CD1c-positive myeloid dendritic cell (primary cell): ENCODE data around the gene SLC26A5.
"Not testable (repeated sequence)": the region's sequence is repeated elsewhere in the genome, so short reads cannot be mapped to it uniquely, and the experiment has no call there.

Experiments
- DNase-seq: peaks from one replicate; pipeline ENCODE4 v3.0.0-alpha.2; 2016; ENCODE audit errors: extremely low spot score

SLC26A5 gene

DNA sequence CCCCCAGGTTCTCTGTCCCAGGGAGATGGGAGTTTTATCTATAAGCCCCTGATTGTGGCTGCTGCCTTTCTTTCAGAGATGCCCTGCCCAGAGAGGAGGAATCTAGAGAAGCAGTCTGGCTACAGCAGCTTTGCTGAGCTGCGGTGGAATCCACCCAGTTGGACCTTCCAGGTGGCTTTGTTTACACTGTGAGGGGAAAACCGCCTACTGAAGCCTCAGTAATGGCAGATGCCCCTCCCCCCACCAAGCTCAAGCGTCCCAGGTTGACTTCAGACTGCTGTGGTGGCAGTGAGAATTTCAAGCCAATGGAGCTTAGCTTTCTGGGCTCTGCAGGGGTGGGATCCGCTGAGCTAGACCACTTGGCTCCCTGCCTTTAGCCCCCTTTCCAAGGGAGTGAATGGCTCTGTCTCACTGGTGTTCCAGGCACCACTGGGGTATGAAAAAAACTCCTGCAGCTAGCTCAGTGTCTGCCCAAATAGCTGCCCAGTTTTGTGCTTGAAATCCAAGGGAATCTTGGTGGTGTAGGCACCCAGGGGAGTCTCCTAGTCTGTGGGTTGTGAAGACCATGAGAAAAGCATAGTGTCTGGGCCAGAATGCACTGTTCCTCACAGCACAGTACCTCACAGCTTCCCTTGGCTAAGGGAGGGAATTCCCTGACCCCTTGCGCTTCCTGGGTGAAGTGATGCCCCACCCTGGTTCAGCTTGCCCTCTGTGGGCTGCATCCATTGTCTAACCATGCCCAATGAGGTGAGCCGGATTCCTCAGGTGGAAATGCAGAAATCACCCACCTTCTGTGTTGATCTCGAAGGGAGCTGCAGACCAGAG, 40.0 kb downstream of the SLC26A5 start:
- not testable (repeated sequence) for DNase-seq

- not testable (repeated sequence) for DNase-seq
Measured at GRCh38 chr7:103399687-103400086, 46.3 kb downstream of the SLC26A5 start.

DNA sequence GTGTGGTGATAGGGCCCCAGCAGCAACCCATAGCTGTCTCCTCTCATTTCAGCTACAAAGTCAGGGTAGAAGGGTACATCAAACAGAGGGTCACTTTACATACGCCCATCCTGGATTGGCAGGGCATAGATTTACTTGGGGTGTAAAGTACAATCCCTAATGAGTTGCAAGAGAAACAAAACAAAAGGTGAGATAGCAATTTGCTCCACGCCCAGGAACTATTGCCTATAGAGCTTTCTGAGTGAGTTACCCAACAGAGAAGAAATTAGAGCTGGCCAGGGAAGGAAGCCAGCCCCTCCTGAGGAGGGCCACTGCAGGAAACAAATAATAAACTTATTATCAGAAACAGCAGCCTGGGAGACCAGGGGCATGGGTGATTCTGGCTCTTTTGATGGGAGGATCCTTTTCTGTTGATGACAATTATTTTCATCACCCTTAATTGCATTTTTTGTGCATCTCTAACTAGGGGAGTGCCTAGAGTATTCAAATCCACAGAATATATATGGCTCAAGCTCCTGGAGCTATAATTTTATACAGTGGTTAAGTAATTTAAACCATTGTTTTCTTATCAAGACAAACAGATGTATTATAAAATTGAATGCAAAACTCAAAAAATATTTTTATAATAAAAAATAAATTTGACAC, 47.4 kb downstream of the SLC26A5 start:
- no peak for DNase-seq

- DNase-seq: no peak
Measured at GRCh38 chr7:103396471-103396870, 49.5 kb downstream of the SLC26A5 start.

DNA sequence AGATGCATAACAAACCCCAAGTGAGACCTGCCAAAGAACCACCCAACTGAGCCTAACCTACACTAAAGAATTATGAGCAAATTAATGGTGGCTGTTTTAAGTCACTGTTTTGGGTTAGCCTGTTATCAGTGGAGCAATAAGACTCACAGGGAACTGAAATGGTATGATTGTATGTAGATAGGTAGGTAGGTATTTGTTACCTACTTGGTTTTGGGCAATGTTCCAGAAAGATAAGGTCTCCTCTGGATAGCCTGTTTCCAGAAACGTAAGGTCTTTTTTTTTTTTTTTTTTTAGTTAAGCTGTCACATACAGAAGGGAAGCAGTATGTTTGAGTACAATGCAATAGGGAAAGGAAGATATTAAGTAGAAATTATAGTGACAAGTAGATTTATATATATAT, 50.9 kb downstream of the SLC26A5 start:
- DNase-seq: no peak

- no peak for DNase-seq
Measured at GRCh38 chr7:103394566-103394965, 51.4 kb downstream of the SLC26A5 start.

DNA sequence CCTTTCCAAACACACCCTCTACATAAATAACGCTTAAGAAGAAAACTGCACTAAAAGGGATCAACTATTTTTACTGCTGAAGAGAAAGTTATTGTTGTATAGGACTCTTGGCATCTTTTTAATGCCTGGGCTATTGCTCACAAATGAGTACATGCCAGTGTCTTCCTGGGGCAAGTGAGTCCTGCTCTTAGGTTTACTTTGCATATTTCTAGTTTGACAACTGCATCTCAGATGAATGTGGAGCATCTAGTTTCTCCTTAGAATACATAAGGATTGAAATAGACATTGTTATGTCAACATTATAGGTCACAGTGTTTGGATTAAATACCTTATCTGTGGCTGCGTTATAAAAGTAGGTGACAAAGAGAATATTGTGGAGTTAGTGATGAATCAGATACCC, 54.0 kb downstream of the SLC26A5 start:
- DNase-seq: no peak

GRCh38 chr7:103391150-103391549, 54.9 kb downstream of the SLC26A5 start:
- DNase-seq: no peak

- DNase-seq: no peak
Measured at GRCh38 chr7:103389263-103389662, 56.7 kb downstream of the SLC26A5 start.

DNA sequence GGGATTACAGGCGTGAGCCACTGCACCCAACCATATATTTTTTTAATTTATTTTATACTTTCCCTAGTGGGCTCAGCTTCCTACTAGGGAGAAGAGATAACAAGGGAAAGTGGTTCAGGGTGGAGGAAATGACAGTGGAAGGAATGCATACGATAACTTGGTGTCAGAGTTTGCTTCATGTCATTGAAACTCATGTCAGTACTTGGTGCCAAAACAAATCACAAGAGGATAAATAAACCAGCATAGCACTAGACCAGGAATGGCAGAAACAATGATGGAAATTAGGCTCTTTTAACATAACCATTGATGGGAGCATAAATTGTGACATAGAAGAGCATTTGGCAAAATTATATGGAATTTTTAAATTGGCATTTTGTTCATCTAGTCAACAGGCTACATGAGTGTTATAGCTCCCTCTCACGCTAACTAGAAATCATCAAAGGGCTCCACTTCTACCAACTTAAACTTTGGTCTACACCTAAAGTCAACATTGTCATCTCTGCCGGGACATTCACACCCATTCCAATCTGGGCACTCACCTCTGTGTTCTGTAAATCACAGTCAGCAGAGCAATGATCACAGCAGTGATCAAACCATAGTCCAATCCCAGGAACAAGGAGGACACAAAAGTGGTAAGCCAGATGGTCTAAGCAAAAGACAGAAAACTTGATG, 57.4 kb downstream of the SLC26A5 start:
- DNase-seq: no peak

DNA sequence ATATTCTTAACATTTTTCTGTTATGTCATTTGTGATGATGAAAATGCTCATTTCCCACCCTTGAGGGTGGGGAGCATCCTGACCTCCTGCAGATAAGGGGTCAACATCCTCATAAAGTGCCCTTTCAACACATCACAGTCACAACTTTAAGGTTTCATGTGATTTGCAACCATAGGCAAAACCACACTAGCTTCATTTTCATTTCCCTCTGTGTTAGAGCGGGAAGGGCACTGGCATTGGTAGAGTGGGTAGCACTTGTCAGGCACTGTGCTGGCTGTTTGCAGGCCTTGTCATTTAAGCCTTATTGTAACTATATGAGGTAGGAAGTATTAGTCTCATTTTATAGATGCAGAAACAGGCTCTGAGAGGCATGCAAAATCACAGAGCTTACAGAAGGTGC, 58.8 kb downstream of the SLC26A5 start:
- no peak for DNase-seq

DNA sequence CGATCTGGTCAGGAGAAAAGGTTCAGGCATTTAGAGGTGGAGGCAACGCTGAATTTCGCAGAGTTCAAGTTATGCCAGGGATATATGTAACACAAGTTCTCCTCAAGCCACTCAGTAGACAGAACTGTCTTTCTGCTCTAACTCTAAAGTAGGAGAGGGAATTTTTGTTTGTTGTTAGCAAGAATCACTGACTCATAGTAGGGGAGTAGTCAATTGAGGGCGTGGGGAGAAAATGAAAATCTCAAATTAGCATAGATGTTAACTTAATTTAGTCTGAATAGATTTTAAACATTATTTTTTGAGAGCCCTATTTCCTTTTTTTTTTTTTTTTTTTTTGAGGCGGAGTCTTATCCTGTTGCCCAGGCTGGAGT, 64.0 kb downstream of the SLC26A5 start:
- DNase-seq: no peak

DNA sequence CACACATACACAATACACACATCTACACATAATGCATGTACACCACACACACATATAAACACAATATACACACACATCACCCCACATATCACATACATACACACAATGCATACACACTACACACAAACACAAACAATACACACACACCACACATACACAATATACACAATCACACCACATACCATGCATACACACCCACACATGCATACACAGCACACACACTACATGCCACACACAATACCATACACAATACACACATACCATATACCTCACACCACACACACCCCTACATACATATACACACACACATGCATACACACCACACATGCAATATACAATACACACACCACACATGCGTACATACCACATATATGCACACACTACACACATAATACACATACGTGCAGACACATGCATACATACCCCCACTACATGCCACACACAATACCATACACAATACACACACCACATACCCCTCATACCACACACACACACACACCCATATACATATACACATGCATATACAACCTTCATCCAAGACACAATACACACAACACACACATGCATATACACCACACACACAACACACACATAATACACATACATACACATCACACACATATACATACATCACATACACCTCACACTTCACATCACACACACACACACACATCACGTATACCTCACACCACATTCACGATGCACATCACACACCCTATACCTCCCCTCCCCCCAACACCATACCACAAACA, 64.6 kb downstream of the SLC26A5 start:
- no peak for DNase-seq

GRCh38 chr7:103380395-103381191, 65.4 kb downstream of the SLC26A5 start:
- no peak for DNase-seq

- DNase-seq: peak; percentile 16
Measured at GRCh38 chr7:103379270-103379975, 66.6 kb downstream of the SLC26A5 start.

DNA sequence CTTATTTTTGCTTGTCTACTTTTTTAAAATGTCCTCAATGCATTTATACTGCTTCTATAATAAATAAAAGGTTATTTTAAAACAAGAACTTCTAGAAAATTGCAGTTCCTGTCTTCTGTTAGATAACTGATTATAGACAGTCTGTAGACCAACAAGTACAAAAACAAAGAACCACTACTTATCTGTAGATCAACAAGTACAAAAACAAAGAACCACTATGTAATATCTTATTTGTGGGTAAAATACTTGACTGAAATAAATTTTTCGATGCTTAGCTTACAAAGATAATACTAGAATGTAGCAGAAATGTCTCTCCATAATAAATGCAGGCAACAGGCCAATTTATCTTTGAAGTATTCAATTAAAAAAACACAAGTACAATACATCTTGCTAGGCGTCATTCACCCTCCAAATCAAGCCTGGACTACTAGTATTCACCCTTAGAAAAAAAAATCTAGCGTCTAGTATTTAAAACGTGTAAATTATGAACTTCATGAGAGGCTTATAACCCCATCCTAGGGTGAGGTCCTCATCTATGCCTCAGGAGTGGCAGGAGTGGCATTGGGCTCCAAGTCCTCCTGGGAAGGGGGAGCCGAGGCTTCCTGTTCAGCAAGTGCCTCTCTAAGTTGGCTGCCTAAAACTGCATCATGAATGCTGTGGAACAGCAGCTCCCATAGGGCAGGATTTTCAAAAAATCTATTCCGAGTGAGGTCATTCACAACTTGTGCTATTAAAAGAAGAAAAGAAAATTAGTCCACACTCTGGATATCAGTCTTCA, 72.0 kb downstream of the SLC26A5 start:
- no peak for DNase-seq

GRCh38 chr7:103369432-103369831, 76.6 kb downstream of the SLC26A5 start:
- no peak for DNase-seq

DNA sequence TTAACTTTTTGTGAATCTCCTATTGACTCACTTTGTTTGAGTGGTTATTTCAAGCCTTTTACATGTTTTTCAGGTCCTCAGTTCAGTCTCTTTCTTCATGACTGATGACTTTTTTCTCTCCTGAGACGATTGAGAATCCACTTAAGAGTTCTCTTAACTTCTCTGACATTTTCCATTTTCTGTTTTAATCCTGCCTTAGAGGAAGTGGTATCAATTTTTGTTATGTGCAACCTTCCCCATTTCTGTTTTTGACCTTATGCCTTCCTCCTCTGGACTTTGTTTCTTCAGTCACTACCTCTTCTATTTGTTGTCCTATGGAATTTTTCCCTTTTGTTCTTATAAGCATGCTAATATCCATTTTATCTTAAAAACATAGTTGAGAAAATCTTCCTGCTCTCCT, 96.2 kb downstream of the SLC26A5 start:
- DNase-seq: peak; percentile 42

DNA sequence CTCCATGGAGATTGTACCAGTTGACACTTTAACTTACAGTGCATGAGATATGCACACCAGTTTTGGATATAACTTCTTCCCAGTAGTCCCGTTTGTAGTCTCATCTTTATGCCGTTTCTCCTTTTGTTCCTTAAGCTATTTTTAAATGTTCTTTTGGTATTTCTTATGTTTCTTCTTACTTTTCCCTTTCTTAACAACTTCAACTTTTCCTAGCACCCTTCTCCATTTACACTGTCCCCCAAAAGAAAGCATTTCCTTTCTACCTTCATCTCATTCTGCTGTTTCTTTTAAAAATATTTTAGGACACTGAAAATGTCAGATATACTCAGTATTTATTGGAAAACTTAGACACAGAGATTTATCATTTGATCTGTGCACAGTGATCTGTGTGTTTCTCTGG, 97.0 kb downstream of the SLC26A5 start:
- DNase-seq: no peak

- DNase-seq: no peak
Measured at GRCh38 chr7:103348452-103348851, 97.6 kb downstream of the SLC26A5 start.
